ENCODE measurements around the gene OTOGL.

The OTOGL gene

DNA sequence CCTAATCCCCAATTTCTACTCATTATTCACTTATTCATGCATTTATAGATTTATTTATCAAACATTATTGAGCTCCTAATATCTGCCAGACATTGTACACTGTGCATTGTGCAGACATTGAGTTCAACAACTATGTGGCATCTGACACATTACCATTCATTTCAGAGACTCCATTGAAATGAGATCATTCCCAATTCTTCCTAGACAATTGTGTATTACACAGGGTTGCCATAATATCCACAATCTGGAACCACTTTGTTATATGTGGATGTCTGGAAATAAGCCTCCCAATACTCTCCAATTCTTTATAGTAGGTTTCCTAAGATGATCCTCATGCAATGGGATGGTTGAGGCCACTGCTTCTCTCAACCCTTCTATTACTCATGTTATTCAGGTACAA lies 165.0 kb downstream of the OTOGL start:
- H3K9me2 ChIP-seq (replicated peaks; ENCODE audit: low read depth, low read length) = no peaks in the 10 kb centered on the region
- no peak overlapping the region for H2AFZ ChIP-seq (ENCODE audit: low read length)
- no peak for TF ChIP-seq EZH2phosphoT487 (IDR thresholded peaks at IDR 0.05; ENCODE audit: borderline replicate concordance)
- TF ChIP-seq, protein P1, sequence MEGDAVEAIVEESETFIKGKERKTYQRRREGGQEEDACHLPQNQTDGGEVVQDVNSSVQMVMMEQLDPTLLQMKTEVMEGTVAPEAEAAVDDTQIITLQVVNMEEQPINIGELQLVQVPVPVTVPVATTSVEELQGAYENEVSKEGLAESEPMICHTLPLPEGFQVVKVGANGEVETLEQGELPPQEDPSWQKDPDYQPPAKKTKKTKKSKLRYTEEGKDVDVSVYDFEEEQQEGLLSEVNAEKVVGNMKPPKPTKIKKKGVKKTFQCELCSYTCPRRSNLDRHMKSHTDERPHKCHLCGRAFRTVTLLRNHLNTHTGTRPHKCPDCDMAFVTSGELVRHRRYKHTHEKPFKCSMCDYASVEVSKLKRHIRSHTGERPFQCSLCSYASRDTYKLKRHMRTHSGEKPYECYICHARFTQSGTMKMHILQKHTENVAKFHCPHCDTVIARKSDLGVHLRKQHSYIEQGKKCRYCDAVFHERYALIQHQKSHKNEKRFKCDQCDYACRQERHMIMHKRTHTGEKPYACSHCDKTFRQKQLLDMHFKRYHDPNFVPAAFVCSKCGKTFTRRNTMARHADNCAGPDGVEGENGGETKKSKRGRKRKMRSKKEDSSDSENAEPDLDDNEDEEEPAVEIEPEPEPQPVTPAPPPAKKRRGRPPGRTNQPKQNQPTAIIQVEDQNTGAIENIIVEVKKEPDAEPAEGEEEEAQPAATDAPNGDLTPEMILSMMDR (conservative IDR thresholded peaks at IDR 0.05; ENCODE audit: low read length) = no peak
- no peak overlapping the region for H3K4me2 ChIP-seq (ENCODE audit: low read depth, low read length, poor library complexity, severe bottlenecking)
- no peaks in the 10 kb centered on the region for H3K4me1 ChIP-seq (ENCODE audit: insufficient read depth, low read length, poor library complexity, severe bottlenecking)
- no peaks in the 10 kb centered on the region for H3F3A ChIP-seq (ENCODE audit: low read depth)
- no peaks in the 10 kb centered on the region for H3K36me3 ChIP-seq (ENCODE audit: insufficient read depth, low read length)
- H4K20me1 ChIP-seq (ENCODE audit: insufficient read depth, low read length, poor library complexity, severe bottlenecking) = no peaks in the 10 kb centered on the region
- no peaks in the 10 kb centered on the region for H3K79me2 ChIP-seq (ENCODE audit: insufficient read depth, low read length)
- no peak overlapping the region for H3K4me3 ChIP-seq (ENCODE audit: low read length, poor library complexity, severe bottlenecking)
- no peaks in the 10 kb centered on the region for H3K9me3 ChIP-seq (ENCODE audit: insufficient read depth, low read depth, low read length)
- no peaks in the 10 kb centered on the region for H3K27me3 ChIP-seq (ENCODE audit: insufficient read depth, low read length, poor library complexity, severe bottlenecking)
- no peak overlapping the region for H3K9ac ChIP-seq (ENCODE audit: low read depth, low read length, poor library complexity, severe bottlenecking)

DNA sequence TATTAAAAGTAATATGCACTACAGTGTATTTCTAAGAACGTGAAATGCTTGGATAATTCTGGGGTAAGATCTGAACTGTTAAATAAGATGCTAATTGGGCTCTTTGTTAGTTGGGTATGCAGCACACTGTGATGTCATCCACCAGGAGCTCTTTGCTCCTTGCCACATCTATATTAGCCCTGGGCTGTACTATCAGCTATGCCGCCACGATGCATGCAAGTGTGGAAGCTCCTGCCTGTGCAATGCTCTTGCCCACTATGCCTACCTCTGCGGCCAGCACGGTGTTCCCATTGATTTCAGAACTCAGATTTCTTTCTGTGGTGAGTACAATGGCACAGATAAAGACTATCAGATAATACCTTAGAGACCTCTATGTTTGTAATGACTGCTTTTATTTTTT lies 165.6 kb downstream of the OTOGL start:
- Histone ChIP-seq H2AFZ (ENCODE audit: low read length) (no peak overlapping the region), H3K4me2 (ENCODE audit: low read depth, low read length, poor library complexity, severe bottlenecking) (no peak overlapping the region), H3K4me1 (ENCODE audit: insufficient read depth, low read length, poor library complexity, severe bottlenecking) (no peaks in the 10 kb centered on the region), H3K36me3 (ENCODE audit: insufficient read depth, low read length) (no peaks in the 10 kb centered on the region), H4K20me1 (ENCODE audit: insufficient read depth, low read length, poor library complexity, severe bottlenecking) (no peaks in the 10 kb centered on the region), H3K9me2 (replicated peaks; ENCODE audit: low read depth, low read length) (no peaks in the 10 kb centered on the region), H3K79me2 (ENCODE audit: insufficient read depth, low read length) (no peaks in the 10 kb centered on the region), H3K27me3 (ENCODE audit: insufficient read depth, low read length, poor library complexity, severe bottlenecking) (no peaks in the 10 kb centered on the region), H3K9me3 (ENCODE audit: insufficient read depth, low read depth, low read length) (no peaks in the 10 kb centered on the region), H3K9ac (ENCODE audit: low read depth, low read length, poor library complexity, severe bottlenecking) (no peak overlapping the region), H3F3A (ENCODE audit: low read depth) (no peaks in the 10 kb centered on the region), H3K4me3 (ENCODE audit: low read length, poor library complexity, severe bottlenecking) (no peak overlapping the region)
- TF ChIP-seq, protein P1 (conservative IDR thresholded peaks at IDR 0.05; ENCODE audit: low read length) = no peak
- no peak for TF ChIP-seq EZH2phosphoT487 (IDR thresholded peaks at IDR 0.05; ENCODE audit: borderline replicate concordance)

DNA sequence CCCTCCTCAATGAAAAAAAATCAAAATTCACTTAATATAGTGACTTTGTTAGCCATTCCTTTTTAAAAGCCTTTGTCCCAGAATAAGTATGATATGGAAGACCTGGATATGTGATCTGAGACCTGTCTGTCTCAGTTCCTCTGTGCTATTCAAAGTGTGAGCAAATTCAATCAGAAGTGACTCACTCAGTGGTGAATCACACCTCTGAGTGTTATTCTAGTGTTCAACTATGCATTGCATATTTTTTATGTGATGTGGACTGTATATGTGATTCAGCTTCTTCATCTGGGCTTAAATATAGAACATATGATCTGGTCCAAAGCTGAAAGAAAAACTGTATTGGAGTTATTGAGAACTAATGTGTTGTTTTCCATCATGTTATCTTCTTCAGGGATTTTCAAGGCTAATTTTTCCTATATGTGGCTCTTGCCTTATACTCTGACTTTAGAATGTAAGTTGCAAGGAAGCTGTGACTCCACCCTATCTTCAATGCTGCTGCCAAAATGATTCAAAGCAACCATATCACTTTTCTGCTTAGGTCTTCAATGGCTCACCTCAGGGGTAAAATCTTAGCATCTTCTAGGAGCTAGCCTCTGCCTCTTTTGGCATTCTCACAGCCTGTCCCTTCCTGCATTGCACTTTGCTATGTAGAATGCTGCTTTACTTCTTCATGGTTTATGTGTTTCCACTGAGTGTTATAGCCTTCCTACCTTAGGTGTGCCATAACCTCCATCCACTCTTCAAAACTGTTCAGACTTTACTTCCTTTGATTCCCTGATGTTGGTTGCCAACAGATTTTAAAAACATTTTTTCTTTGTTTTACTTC lies 169.8 kb downstream of the OTOGL start:
- no peaks in the 10 kb centered on the region for H3K79me2 ChIP-seq (ENCODE audit: insufficient read depth, low read length)
- no peaks in the 10 kb centered on the region for H3K9me3 ChIP-seq (ENCODE audit: insufficient read depth, low read depth, low read length)
- no peak overlapping the region for H3K4me3 ChIP-seq (ENCODE audit: low read length, poor library complexity, severe bottlenecking)
- no peaks in the 10 kb centered on the region for H3K36me3 ChIP-seq (ENCODE audit: insufficient read depth, low read length)
- H3K27me3 ChIP-seq (ENCODE audit: insufficient read depth, low read length, poor library complexity, severe bottlenecking) = no peaks in the 10 kb centered on the region
- H3K4me2 ChIP-seq (ENCODE audit: low read depth, low read length, poor library complexity, severe bottlenecking) = no peak overlapping the region
- no peak overlapping the region for H2AFZ ChIP-seq (ENCODE audit: low read length)
- TF ChIP-seq, protein P1 (conservative IDR thresholded peaks at IDR 0.05; ENCODE audit: low read length) = no peak
- no peak for TF ChIP-seq EZH2phosphoT487 (IDR thresholded peaks at IDR 0.05; ENCODE audit: borderline replicate concordance)
- no peaks in the 10 kb centered on the region for H3F3A ChIP-seq (ENCODE audit: low read depth)
- H3K9ac ChIP-seq (ENCODE audit: low read depth, low read length, poor library complexity, severe bottlenecking) = no peak overlapping the region
- H3K9me2 ChIP-seq (replicated peaks; ENCODE audit: low read depth, low read length) = no peaks in the 10 kb centered on the region
- H4K20me1 ChIP-seq (ENCODE audit: insufficient read depth, low read length, poor library complexity, severe bottlenecking) = no peaks in the 10 kb centered on the region
- H3K4me1 ChIP-seq (ENCODE audit: insufficient read depth, low read length, poor library complexity, severe bottlenecking) = no peaks in the 10 kb centered on the region
